Muscle of arm (tissue), 12 donors: ENCODE results near the gene GRB10. TPM values are rescaled to one million over a fixed set of nuclear protein-coding genes. Genes with fewer than 3 reads are reported as not detected.
A peak's percentile ranks its signal among the peaks of the same experiment; 100 is the strongest.

Experiments
- DNase-seq: peaks from one replicate; pipeline ENCODE4 v3.0.0-alpha.2; 2013
- polyA plus RNA-seq, 12 donors: library from polyadenylated mRNA; unstranded; fragments of 120-200 nt; gene quantifications; one replicate each; pipeline ENCODE4 v1.2.1, GENCODE V29; 2013; ENCODE audit not compliant: insufficient read length in 12 of 12

Gene GRB10
- polyA plus RNA-seq, 12 donors: 5.0 to 27.3 (median 15.7) TPM; not detected in 1

DNA sequence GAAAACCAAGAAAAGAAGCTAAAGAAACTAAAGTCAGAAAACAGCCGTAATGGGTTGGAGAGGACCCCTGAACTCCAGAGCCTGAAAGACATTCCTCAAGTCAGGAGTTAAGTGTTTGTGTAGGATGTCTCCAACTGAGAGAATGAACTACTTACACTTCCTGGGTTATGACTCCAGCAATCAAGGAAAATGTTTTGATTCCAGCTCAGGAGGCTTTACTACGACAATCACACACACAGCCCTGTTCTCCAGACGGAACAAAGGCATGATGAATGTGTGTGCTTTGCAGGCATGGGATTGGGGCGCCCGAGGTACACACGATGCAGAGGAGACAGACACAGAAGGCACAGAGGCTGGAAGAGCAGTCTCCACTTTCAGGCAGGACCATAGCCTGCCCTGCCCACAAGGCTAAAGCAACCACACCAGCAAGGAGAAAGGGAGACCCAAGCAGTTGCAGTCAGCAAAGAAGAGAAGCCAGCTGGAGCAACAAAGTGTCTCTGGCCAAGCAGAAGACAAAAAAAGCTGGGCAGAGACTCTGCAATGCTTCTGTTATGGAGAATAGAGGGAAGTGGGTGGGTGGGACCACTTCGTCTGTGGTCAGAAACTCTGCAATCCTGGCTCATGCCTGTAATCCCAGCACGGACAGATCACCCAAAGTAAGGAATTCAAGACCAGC is 89.1 kb downstream of the GRB10 start:
- DNase-seq: no peak

DNA sequence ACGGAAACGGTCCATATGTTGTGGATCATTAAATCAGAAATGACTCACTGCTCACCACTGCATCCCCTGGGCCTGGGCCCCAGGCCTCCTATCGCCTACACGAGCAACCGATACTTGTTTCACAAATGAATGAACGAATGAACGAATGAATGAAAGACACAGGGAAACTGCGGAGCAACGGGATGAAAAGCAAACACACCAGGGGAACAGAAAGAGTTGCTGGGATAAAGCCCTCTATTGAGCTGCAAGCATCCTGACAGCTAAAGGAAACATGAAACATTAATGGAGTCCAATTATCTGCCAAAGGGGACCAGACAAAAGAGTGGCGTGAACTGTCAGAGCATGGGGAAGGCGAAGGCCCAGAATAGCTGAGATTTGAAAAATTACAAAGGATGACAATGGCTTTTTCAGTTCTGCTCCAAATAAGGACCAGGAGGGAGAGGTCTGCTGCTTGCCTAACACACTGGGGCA is 92.1 kb downstream of the GRB10 start:
- DNase-seq: no peak

DNA sequence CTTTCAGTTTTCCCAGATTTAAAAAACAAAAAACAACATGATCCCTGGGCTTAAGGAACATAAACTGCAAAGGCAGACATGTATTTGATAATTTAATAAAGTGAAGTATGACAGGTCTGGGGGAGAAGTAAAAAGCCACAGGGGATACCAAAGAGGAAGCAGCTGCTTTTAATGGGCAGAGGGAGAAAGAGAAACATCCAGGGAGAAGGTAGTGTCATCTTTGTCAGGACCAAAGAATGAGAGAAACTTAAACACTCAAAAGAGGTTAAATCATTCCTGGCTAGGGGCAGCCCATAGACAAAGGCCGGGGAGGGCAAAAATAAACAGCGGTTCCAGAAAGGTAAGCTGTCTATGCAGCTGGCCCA is 94.5 kb downstream of the GRB10 start:
- DNase-seq: no peak

DNA sequence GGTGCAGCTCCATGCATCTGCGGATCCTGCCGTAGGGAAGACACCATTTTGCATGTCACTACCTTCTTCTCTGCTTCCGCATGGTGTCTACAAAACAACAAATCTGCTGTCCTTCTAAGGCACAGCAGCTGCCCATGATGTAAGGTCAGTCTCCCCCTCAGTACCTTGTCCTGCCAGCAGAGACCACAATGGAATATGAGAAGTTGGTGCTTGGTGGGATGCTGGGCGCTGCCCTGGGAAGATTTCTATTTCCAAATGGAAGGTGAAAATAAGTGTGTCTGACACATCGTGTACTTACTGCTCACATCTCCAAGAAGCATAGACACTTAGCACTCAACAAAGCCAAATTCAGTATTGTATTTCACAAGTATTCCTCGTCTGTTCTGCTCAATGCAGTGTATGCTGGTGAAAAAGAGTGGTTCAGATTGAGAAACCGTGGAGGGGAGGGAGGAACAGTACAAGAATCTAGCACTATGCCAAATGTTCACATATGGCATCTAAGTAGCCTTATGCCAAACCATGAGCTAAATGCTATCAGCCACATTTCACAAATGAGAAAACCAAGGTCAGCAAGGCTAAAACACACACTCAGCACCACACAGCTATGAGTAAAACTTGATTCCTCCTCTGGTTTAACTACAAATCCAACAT is 95.0 kb downstream of the GRB10 start:
- no peak for DNase-seq

DNA sequence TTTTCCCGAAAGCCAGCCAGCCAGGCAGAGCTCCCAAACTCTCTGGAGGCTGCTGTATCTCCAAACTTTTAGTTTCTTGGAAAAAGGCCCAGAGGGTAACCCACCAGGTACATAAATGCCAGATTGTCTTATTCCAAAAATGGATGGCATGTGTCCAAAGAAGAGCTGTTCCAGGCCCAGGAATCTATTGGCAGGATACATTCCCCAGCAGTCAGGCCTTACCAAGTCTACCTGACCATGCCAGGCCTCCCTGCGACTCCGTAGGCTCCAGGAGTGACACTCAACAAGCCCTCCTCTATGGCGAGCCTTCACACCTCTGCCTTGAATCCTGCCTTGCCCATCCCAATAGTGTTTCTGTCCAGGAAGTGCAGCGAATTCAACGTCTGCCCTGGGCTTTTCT is 95.6 kb downstream of the GRB10 start:
- no peak for DNase-seq

DNA sequence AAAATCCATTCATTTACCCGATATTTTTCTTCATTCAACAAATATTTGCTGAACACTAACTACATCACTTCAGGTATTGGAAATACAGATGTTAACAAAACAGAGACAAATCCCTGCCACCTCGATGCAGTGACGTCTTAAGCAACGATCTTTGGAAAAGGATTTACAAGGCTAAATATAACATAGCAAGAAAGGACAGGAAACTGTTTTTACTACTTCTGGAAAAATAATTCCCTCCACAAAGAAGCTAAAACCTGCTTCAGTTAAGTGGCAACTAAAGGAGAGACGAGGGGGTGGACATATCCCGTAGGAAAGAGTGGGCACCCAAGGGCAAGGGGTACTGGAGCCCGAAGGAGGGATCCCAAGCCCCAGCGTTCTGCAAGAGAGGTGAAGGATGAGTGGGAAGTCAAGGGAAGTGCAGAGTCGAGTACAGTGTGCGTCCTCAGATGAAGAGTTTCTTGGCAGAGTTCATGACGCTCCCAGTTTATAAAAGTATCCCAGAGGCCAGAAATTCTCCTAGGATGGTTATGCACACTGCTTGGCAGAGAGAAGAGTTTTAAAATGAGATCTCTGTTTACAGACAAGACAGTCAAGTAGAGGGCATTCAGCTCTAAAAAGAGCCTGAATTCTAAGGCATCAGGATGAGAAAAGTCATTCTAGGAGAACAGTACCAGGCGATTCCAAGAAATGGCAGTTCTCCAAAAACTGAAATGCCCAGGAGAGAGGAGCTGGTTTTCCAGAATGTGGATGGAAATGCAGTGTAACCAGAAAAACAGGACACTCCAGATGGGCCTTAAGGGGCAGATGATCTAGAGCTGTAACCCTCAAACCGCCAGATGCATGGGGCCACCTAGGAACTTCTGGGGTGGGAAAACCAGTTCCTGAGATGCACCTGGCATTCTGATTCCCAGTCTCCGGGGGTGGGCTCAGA is 97.3 kb downstream of the GRB10 start:
- peak; percentile 54 for DNase-seq

DNA sequence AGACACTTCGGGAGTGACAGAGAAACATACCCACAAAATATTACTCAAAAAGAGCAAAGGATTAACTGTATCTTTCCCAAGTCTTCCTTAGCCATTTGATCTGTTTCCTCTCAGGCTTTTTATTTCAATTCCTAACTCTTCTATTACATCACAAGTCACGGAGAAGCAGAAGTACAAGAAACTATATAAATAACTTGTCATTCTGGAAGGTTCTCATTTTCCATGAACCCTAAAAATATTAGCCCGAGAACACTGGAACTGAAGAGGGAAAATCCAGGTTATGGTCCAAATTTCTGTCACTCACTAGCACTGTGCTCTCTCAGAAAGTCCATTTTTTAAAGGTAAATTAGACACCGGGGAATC is 98.0 kb downstream of the GRB10 start:
- peak; percentile 49 for DNase-seq

DNA sequence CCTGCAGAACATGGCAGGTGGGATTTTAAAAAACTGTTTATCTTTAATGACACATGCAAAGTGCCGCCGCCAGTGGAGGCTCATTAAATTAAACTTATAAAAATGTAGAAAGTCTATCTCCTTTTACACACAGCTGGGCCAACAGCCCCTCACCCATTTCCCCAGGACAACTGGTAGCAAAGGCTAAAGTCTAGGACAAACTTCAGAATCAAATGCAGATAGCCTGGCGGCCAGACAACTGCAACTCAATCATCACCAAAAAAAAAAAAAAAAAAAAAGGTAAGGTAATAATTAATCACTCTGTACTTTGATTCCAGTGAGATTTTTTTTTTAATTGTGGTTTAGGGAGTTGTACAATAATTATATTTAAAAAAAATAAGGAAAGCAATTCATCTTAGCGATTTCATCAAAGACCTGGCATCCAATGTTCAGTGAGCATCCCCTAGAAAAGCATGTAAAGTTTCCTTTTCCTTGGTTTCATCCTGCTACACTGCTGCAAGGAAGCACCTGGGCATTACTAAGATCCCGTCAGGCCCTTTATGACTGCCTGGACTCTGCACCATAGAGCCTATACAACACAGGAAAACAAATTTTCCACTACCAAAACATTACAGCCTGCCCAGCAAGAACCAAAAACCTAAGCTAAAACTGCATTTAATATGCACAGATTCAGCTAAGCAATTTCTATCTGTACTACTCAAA is 98.5 kb downstream of the GRB10 start:
- DNase-seq: no peak

DNA sequence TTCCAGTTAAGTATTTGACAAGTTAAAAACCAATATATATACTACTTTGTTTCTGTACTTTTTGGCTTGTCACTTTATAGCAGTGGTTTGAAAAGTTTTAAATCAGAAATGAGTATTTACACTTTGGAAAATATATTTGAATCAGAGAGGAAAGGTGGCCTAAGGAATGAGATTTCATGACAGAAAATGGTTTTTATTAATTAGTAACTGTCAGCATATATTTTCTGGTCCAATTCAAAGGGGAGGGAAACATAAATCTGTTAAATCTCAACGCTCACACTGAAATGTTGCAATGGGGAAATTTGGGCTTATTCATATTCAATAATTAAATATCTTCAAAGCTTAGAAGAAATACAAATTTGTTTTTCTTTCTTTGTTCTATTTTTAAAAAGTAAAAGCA is 100.1 kb downstream of the GRB10 start:
- no peak for DNase-seq

DNA sequence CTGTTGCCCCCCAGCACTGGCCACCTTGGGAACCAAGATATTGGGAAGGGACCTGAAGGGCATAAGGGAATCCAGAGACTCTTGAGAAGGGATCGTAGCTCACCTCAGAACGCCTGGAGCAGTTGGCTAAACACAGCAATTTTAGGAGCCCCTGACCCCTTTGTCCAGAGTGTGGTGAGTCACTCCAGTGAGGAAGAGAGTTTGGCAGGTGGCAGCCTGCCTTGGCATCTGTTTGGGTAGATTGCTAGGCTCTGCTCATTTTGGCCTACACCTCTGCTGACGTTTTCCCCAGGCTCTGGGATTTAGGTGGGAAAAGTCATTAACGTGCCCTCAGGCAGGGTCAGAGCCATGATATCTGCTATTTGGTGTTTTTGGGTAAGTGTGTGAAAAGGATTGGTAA is 100.6 kb downstream of the GRB10 start:
- no peak for DNase-seq

DNA sequence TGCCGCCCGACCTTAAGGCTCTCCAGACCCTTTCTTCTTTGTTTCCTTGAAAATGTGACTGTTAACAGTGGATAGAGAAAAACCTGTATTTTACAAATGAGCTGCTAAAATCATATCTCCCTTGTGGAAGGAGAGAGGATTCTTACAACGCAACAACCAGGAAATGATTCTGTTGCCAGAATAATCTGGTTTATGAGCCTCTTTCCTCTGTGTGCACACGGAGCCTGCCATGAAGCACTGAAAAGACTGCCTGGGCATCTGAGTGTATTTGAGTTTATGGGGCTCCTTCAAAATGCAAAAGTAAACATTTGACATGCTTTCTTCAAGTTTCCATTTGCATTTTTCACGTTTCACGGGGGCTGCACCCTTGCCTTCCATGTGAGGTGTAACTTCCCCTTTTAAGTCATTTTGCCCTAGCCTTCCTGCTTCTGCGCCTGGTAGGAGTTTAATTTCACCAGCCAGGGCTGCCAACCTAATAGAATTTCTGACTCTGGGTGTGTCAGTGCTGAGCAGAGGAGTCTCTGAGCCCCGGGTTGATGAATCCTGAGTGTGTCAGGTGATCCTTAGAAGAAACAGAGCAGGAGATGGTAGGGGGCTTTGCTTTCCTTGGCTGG is 101.2 kb downstream of the GRB10 start:
- no peak for DNase-seq

DNA sequence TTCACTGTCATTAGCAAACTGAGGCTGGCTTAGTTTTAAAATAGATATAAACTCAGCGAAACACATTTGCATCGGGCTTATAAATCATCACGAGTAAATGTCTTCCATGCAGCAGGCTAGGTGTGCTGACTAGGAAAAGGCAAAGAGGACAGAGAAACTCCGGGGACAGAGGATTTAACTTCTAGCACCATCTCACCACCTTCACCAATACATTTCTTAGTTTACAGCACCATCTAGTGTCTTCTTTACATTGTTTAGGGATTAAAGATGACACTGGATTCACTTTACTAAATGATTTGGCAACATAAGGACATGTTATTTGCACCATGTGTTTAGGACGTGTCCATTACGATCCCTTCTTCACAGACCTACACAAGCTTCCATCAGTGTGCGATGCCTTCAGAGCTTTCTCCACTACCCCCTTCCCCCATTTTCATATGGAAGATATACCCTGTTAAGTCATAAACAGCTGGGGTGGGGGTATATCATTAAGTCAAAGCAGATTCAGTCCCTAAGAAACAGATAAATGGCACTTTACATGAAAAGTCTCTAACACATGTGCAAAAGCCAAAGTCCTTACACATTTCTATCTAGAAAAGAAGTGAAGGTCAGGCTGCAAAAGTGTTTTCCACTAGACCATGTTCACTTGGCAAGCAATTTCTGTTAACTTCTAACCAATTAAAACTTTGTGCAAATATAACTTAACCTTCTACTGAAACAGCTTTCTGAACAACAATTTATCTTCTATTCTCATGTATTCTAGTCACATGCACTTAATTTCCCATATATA is 103.3 kb downstream of the GRB10 start:
- DNase-seq: peak; percentile 57

DNA sequence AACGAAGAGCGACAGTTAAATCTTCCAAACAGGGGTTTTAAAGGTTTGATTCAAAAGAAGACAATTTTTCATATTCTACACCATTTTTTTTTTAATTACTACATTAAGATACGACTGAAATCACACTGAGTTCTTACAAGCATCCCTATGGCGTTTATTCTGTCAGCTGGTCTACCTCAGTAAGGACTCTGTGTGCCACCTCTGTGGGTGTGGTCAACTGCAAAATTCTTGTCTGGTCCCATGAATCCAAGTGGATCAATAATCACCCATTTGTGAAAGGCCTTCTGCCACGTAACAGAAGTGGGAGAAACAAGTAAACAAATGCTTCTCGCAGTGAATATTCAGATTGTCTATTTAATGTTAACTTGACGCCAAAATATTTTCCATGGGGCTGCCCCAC is 104.1 kb downstream of the GRB10 start:
- no peak for DNase-seq

DNA sequence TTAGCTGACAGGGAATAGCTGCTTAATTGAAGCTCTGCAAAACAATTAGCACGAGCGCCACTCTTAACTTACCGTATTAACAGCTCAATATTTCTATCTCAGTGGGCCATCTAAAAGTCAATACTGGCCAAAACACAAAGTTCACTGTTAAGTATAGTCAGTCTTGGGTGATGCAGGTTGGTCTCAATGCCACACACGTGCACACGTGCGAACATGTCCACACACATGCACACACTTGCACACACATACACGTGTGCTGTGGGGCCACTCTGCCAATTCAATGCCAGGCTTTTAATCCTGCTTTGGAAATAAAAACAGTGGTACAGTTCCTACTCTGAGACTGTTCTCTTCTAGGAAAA is 105.1 kb downstream of the GRB10 start:
- no peak for DNase-seq

DNA sequence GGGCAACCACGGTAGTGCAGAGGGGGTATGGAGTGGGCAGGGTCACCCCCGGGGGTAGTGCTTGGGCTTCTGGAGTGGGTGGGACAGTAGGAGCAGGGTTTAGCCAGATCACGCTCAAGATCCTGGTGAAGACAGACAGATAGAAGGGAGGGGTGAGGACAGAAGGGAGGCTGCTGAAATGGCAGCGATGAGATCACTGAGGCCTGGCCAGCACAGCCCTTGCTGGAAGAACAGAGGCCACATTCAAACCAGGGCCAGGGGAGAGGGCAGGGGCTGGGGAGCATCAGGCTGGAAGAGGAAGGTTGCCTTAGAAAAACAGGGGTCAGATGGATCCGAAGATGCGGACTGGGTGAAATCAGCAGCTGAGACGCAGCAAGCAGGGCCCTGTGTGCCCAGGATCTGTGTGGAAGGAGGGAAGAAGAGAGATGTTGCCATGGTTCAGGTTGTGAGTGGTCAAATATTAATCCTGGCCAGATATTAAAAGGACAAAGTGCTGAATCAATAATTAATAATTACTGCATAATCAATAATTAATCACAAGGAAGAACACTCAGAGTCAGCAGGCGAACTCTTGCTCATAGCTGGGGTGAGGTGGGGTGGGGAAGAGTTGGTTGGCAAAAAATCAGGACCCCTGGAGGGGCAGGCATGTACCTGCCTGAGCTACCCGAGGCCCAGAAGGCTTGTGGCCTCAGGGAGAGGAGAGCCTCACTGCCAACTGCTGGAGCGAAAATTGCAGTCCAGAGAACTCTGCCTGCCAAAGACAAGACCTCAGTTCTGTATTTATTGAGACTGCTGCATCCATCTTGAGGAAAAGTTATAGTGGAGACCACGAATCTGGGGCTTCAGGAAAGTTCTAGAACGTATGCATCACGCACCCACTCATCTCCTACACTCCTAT is 105.7 kb downstream of the GRB10 start:
- no peak for DNase-seq

DNA sequence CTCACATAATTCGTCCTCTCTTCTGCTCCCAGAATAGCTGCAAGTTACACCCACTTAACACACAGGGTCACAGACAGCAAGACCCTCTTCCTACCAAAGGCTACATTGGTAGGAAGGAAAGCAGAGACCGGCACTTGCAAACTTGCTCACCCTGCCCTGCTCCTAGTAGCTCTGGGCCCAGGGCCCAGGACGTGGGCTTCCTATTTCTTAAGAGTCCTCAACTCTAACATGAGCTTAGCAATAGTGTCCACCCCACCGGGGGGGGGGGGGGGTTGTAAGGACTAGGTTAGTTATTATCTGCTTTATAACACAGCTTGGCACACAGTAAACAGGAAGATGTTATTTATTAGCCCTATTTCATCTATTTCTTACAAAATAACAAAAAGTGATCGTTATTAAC is 106.6 kb downstream of the GRB10 start:
- DNase-seq: no peak

DNA sequence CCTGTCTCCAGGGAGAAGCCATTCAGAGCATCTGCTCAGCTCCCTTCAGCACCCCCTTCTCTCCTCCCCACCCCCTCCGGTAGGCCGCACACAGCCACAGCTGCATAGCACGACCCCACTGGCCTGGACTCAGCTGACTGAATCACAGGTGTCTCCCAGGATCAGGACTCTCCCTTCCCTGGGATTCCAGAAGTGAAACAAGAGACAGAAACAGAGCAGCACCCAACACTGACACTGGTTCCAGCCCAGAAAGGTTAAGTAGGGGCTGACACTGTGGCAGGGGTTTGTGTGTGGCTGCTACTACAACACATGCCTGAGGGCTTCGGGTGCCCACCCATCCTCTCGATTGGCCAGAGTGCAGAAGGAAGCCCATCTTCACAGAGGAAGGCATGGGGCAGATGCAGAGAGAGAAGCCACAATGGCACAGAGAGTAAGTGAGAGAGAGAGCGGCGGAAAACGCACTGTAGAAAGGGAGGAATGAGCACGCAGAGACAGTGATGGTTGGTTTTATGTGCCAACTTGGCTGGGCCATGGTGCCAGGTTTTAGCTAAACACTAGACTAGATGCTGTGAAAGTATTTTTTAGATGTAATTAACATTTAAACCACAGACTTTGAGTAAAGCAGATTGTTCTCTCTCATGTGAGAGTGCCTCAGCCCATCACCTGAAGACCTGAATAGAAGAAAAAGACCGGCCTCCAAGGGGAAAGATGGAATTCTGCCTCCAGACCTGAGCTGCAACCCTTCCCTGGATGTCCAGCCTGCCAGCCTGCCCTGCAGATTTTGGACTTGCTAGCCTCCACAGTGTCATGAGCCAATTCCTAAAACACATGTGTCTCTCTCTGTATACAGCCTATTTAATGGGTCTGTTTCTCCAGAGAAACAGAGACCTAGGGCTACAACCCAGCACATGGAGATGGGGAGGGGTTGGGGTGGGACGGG is 107.5 kb downstream of the GRB10 start:
- no peak for DNase-seq

DNA sequence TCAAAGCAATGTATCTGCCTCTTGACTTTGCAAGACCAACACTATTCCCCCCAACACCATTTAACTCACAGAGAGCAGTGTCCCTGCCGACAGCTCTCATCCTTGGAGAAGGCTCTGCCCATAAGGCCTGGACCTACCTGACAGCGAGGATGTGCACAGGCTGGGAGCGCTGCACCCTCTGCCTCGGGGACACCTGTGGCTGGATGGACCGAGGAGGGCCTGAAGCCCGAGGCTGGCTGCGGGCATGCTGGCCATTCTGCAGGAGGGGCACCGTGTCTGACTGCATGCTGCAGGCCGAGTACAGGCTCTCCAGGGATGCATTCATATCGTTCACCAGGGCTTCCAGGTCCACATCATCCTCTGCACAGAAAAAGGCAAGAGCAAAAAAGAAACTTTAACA is 108.4 kb downstream of the GRB10 start:
- no peak for DNase-seq

DNA sequence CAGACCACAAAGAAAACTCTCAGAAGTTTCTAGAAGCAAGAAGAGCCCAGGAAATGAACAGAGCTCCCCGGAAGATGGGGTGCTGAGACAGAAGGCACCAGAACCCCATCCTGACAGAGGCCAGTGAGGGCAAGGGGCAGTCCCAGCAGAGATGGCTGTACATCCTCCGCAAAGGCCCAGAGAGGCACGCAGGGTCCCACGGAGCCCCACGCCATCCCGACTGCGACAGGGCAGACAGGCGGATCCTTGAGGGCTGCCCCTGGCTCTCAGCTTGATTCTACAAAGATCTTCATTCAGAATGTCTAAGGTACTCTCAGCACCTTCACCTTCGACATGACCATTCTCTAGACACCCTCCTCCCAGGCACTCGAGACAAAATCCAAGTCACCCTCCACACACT is 109.6 kb downstream of the GRB10 start:
- no peak for DNase-seq
